ENCODE data around the gene HS3ST3B1. TPM values are rescaled to one million over a fixed set of nuclear protein-coding genes. Genes with fewer than 3 reads are reported as not detected.

The HS3ST3B1 gene
- total and polyA plus RNA-seq, 3 donors from 2014 or later = 1.5 to 2.1 (median 1.9) TPM

DNA sequence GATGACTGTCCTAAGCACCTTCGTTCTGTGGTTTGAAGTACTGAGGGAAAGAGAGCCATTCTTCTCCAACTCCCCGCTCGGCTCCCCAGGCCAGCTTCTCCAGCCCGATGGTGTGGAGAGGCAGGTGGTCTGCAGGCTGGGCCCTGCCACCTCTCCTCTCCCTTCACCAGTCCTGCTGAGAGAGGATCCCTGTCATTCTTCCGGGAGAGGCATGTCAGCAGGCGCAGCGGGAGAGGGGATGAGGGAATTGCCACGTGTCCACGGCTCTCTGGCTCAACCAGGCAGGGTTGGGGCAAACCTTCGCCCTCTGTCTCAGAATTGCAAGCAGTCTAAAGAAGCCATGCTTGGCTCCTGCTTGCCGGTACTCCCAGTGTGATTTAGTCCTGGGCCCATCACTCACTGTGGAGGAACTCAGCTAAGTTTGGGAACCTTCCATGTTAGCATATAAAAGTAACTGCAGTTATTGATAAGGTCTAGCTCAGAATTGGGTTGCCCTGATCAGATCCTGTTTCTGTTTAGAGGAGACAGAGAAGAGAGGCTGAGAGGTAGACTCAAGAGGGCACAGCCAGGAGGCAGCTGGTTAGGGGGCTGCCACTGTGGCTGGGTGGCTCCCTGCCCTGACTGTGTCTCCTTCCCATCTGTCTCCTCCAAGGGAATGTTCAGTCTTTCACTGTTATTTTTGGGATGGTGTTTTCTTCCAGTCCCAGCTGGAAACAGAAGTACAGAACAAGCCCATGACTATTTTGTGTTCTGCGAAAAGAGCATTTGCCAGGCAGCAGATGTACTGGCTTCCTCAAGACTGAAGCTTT lies 17.4 kb downstream of the HS3ST3B1 start:
- DNase-seq = no peak

DNA sequence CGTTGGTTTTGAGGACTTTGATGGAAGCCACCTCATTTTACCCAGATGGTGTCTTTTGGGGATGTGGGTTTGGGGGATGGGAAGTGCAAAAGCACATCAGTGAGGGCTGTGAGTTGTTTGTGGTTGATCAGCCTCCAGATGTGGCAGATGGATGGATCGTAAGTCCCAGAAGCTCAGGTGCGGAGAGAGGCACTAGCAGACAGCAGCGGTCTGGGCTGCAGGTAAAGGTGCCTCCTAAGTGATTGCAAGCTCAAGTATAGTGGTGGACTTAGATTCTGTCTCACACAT lies 18.0 kb downstream of the HS3ST3B1 start:
- TF ChIP-seq POLR2A (IDR thresholded peaks at IDR 0.05) = no peak
- TF ChIP-seq, protein P1, sequence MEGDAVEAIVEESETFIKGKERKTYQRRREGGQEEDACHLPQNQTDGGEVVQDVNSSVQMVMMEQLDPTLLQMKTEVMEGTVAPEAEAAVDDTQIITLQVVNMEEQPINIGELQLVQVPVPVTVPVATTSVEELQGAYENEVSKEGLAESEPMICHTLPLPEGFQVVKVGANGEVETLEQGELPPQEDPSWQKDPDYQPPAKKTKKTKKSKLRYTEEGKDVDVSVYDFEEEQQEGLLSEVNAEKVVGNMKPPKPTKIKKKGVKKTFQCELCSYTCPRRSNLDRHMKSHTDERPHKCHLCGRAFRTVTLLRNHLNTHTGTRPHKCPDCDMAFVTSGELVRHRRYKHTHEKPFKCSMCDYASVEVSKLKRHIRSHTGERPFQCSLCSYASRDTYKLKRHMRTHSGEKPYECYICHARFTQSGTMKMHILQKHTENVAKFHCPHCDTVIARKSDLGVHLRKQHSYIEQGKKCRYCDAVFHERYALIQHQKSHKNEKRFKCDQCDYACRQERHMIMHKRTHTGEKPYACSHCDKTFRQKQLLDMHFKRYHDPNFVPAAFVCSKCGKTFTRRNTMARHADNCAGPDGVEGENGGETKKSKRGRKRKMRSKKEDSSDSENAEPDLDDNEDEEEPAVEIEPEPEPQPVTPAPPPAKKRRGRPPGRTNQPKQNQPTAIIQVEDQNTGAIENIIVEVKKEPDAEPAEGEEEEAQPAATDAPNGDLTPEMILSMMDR (IDR thresholded peaks at IDR 0.05) = no peak
- intact Hi-C loops (cut with DNase I; ENCODE audit: low total_unique reads) = no loop called here
- Histone ChIP-seq H3K9me3 (no peaks in the 10 kb centered on the region), H3K36me3 (ENCODE audit: low read depth, missing control alignments) (no peaks in the 10 kb centered on the region), H3K27me3 (no peaks in the 10 kb centered on the region), H3K4me3 (no peak overlapping the region), H3K4me1 (no peaks in the 10 kb centered on the region), H3K27ac (no peak overlapping the region)
- DNase-seq = no peak
- 76 to 85% methylated on average over 4 of the region's 4 CpGs for WGBS, 2 donors

More for the DNA sequence above, 17.4 kb downstream of the HS3ST3B1 start:
- no peaks in the 10 kb centered on the region for H3K4me1 ChIP-seq
- WGBS, 2 donors = 76 to 81% methylated on average over 8 to 12 of the region's 12 CpGs
- no peak for TF ChIP-seq POLR2A (IDR thresholded peaks at IDR 0.05)
- TF ChIP-seq, protein P1 (IDR thresholded peaks at IDR 0.05) = no peak
- H3K27me3 ChIP-seq = no peaks in the 10 kb centered on the region
- no peak overlapping the region for H3K4me3 ChIP-seq
- H3K27ac ChIP-seq = no peak overlapping the region
- intact Hi-C loops (cut with DNase I; ENCODE audit: low total_unique reads) = no loop called here
- no peaks in the 10 kb centered on the region for H3K9me3 ChIP-seq
- no peaks in the 10 kb centered on the region for H3K36me3 ChIP-seq (ENCODE audit: low read depth, missing control alignments)

DNA sequence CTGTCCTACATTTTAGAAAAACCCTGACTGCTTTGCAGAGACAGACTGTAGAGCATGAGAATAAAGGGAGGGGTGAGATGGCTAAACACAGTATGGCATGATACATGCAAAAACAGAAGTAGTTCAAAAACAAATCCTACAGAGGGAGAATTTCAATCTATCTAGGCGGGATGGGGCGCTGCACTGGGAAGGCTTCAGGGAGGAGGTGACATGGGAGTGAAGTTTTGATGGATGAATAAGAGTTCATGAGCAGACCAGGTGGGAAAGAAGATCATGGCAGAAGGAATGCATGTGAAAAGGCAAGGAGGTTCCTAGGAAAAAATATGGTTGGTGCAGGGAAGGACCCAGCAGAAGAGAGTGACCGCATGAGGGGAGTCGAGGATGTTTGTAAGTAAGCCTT lies 19.2 kb downstream of the HS3ST3B1 start:
- TF ChIP-seq, protein P1 (IDR thresholded peaks at IDR 0.05) = no peak
- no peak for TF ChIP-seq POLR2A (IDR thresholded peaks at IDR 0.05)
- Histone ChIP-seq H3K9me3 (no peaks in the 10 kb centered on the region), H3K27ac (no peak overlapping the region), H3K4me3 (no peak overlapping the region), H3K27me3 (no peaks in the 10 kb centered on the region), H3K36me3 (ENCODE audit: low read depth, missing control alignments) (no peaks in the 10 kb centered on the region), H3K4me1 (no peaks in the 10 kb centered on the region)
- 89 to 92% methylated on average over 4 of the region's 4 CpGs for WGBS, 2 donors
- DNase-seq = no peak
- intact Hi-C loops (cut with DNase I; ENCODE audit: low total_unique reads) = no loop called here

DNA sequence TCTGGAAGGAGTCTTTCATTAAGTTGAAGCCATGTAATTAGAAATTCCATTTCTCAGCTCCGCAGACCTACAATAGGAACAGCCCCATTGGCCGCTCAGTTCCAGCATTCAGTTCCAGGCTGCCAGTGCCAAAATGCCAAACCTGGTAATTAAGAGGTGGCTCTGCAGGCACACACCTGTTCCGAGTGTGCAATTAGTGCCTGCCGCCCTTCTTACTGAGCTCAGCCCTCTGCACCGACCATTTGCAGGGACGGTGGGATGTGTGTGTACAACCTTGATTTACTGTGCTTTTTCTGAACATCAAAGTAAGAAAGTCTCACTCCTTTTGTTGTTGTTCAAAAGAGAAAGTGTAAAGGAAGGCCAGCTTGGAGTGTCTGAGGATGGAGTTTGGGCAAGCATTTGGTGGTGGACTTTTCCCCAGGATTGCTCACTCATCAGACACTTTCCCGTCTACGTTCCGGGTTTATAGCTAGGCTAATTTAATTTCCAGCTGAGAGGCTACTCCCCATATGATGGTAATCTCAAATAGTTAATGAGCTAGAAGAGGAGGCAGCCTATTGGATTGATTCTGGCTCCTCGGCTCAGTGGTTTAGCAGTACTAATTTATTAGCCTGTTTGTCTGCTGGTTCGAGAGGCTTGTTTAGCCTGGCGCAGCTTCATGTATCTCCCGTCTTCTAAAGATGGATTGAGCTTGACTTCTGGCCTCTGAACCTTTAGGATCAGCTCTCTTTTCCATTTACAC lies 20.0 kb downstream of the HS3ST3B1 start:
- H3K27me3 ChIP-seq = no peaks in the 10 kb centered on the region
- no peak overlapping the region for H3K4me3 ChIP-seq
- no peaks in the 10 kb centered on the region for H3K36me3 ChIP-seq (ENCODE audit: low read depth, missing control alignments)
- no peaks in the 10 kb centered on the region for H3K4me1 ChIP-seq
- no peak overlapping the region for H3K27ac ChIP-seq
- no peaks in the 10 kb centered on the region for H3K9me3 ChIP-seq
- intact Hi-C loops (cut with DNase I; ENCODE audit: low total_unique reads) = no loop called here
- WGBS, 2 donors = 77 to 79% methylated on average over 13 of the region's 13 CpGs
- DNase-seq = no peak
- TF ChIP-seq, protein P1 (IDR thresholded peaks at IDR 0.05) = no peak
- TF ChIP-seq POLR2A (IDR thresholded peaks at IDR 0.05) = no peak
